Measurements from ENCODE around the gene SPRY2.

DNA sequence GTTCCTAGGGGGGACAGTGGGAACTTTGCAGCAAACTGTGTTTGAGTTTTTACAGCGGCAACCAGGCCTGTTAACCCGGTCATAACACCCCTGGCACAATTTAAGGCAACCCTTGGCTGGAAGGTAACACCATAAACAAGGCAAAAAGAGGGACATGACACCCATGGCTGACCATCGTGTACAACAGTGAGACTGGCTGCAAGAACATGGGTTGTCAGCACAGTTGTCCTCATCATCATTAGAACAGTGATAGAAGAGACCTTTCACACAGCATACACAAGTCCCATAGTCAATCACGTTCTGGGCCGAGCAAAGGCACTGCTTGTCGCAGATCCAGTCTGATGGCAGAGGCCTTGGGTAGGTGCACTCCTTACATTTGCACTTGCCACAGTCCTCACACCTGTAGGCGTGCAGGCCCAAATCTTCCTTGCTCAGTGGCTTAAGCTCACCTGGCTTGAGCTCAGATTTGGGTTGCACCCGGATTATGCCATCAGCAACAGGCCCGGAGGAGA, 4.1 kb downstream of the SPRY2 start:
- TF ChIP-seq POLR2A (IDR thresholded peaks at IDR 0.05): no peak
- TF ChIP-seq, protein P1, sequence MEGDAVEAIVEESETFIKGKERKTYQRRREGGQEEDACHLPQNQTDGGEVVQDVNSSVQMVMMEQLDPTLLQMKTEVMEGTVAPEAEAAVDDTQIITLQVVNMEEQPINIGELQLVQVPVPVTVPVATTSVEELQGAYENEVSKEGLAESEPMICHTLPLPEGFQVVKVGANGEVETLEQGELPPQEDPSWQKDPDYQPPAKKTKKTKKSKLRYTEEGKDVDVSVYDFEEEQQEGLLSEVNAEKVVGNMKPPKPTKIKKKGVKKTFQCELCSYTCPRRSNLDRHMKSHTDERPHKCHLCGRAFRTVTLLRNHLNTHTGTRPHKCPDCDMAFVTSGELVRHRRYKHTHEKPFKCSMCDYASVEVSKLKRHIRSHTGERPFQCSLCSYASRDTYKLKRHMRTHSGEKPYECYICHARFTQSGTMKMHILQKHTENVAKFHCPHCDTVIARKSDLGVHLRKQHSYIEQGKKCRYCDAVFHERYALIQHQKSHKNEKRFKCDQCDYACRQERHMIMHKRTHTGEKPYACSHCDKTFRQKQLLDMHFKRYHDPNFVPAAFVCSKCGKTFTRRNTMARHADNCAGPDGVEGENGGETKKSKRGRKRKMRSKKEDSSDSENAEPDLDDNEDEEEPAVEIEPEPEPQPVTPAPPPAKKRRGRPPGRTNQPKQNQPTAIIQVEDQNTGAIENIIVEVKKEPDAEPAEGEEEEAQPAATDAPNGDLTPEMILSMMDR (IDR thresholded peaks at IDR 0.05): no peak
